ENCODE results near the gene CLDN19.
A peak's percentile ranks its signal among the peaks of the same experiment; 100 is the strongest.

GRCh38 chr1:42777852-42778251, 37.8 kb upstream of the CLDN19 start:
- TF ChIP-seq TCF7L2 (IDR thresholded peaks at IDR 0.05; ENCODE audit: low read depth, low read length) = no peak
- TF ChIP-seq SIN3A (IDR thresholded peaks at IDR 0.05; ENCODE audit: borderline replicate concordance, insufficient read depth, low read depth, low read length) = no peak
- no peak for TF ChIP-seq POLR2AphosphoS5 (IDR thresholded peaks at IDR 0.05; ENCODE audit: low read depth, low read length)
- TF ChIP-seq CTCF (IDR thresholded peaks at IDR 0.05) = peak; percentile 77
